HCT116 (cell line): ENCODE measurements around the gene STK32C. TPM values are rescaled to one million over a fixed set of nuclear protein-coding genes. Genes with fewer than 3 reads are reported as not detected.

Experiments used
- ATAC-seq: fragments of 200-7000 bp; cut with Tn5 transposase; 2 replicates; pipeline ENCODE4 v1.9.1; 2020; ENCODE audit warnings: mild to moderate bottlenecking, moderate library complexity
- BruUV-seq: library from RNA; stranded (reverse); fragments of 400-500 nt; replicated peaks from 2 replicates; lab custom pipeline; 2021; lab: Mats Ljungman, UMichigan
- CTCF ChIA-PET: fragments of 300-600 bp; sonication (Branson Sonifier 250); formaldehyde crosslinking; loops from one replicate; lab custom pipeline; 2021; ENCODE audit warnings: antibody characterized with exemption; lab: Charles Lee
- POLR2A ChIA-PET: fragments of 300-600, 350-600 bp; sonication (Branson Sonifier 250); formaldehyde crosslinking; loops from one replicate; lab custom pipeline; 2021; ENCODE audit warnings: antibody characterized with exemption; lab: Charles Lee
- RAD21 ChIA-PET, 2 experiments: fragments of 300-600 bp; sonication (Branson Sonifier 250); formaldehyde crosslinking; loops; one replicate each; lab custom pipeline; 2023; ENCODE audit warnings: low total read pairs in 2 of 2; ENCODE audit not compliant: uncharacterized antibody in 2 of 2, unreplicated experiment in 2 of 2, low non-redundant PET in 1 of 2; lab: Charles Lee
- DNase-seq: peaks from one replicate; pipeline ENCODE4 v3.0.0-alpha.2; 2010; ENCODE audit warnings: low read depth, low spot score
- H2AFZ ChIP-seq: fragments of 200-600 bp; shearing (Covaris generic), sonication (generic); 2 replicates; pipeline ENCODE4 v1.6.1; 2017; ENCODE audit warnings: low read depth, mixed run types, mixed read lengths, antibody characterized with exemption, low read length; ENCODE audit not compliant: poor library complexity, severe bottlenecking
- H3K27ac ChIP-seq: 2 replicates; pipeline ENCODE4 v1.5.1; 2012; ENCODE audit warnings: low read depth, low read length
- H3K27me3 ChIP-seq: fragments of 200-600 bp; sonication (generic); 2 replicates; pipeline ENCODE4 v1.6.1; 2016; ENCODE audit warnings: mixed run types, low read length, mixed read lengths; ENCODE audit not compliant: insufficient read depth
- H3K36me3 ChIP-seq, 2 experiments: fragments of 200-500 bp in 1 of 2; fragments of 200-600 bp in 1 of 2; sonication (Bioruptor generic) in 1 of 2; sonication (generic) in 1 of 2; 2 replicates each; pipeline versions ENCODE4 v1.5.1 to v1.6.1; 2014 to 2016; ENCODE audit warnings: low read length in 2 of 2, inconsistent platforms in 1 of 2, mixed read lengths in 1 of 2, mixed run types in 1 of 2; ENCODE audit not compliant: insufficient read depth in 2 of 2, control insufficient read depth in 1 of 2
- H3K4me1 ChIP-seq, 2 experiments: fragments of 200-600 bp in 1 of 2; sonication (generic) in 1 of 2; 2 replicates each; pipeline versions ENCODE4 v1.5.1 to v1.6.1; 2012 to 2017; ENCODE audit warnings: low read length in 2 of 2, inconsistent platforms in 1 of 2, mild to moderate bottlenecking in 1 of 2, mixed read lengths in 1 of 2, mixed run types in 1 of 2, moderate library complexity in 1 of 2; ENCODE audit not compliant: insufficient read depth in 2 of 2, control insufficient read depth in 1 of 2
- H3K4me2 ChIP-seq: fragments of 200-600 bp; sonication (generic); 2 replicates; pipeline ENCODE4 v1.6.1; 2017; ENCODE audit warnings: mixed run types, low read length, mixed read lengths
- H3K4me3 ChIP-seq, 2 experiments: fragments of 200-600 bp in 1 of 2; sonication (generic) in 1 of 2; replicated peaks in 1 of 2; 2 replicates each; pipeline ENCODE4 v1.5.1; 2011 to 2016; ENCODE audit warnings: low read length in 2 of 2, control low read depth in 1 of 2, low read depth in 1 of 2, mild to moderate bottlenecking in 1 of 2, mixed read lengths in 1 of 2, mixed run types in 1 of 2
- H3K79me2 ChIP-seq: fragments of 200-600 bp; sonication (generic); 2 replicates; pipeline ENCODE4 v1.6.1; 2017; ENCODE audit warnings: mild to moderate bottlenecking, mixed run types, low read length, moderate library complexity, mixed read lengths; ENCODE audit not compliant: insufficient read depth
- H3K9ac ChIP-seq: fragments of 200-600 bp; sonication (generic); 2 replicates; pipeline ENCODE4 v1.6.1; 2016; ENCODE audit warnings: low read length, mixed read lengths
- H3K9me2 ChIP-seq: fragments of 200-600 bp; sonication (generic), shearing (Covaris generic); 2 replicates; pipeline ENCODE4 v1.6.1; 2017; ENCODE audit warnings: mixed run types, mild to moderate bottlenecking, moderate library complexity; ENCODE audit not compliant: insufficient read depth
- H3K9me3 ChIP-seq, 2 experiments: fragments of 200-500 bp in 1 of 2; fragments of 200-600 bp in 1 of 2; sonication (Bioruptor generic) in 1 of 2; sonication (generic) in 1 of 2; 2 replicates each; pipeline ENCODE4 v1.6.1; 2014 to 2017; ENCODE audit warnings: low read length in 2 of 2, mixed read lengths in 2 of 2, inconsistent platforms in 1 of 2, low read depth in 1 of 2, mild to moderate bottlenecking in 1 of 2, mixed run types in 1 of 2, moderate library complexity in 1 of 2; ENCODE audit not compliant: control insufficient read depth in 1 of 2, insufficient read depth in 1 of 2
- H4K20me1 ChIP-seq: fragments of 200-600 bp; sonication (generic), shearing (Covaris generic); 2 replicates; pipeline ENCODE4 v1.6.1; 2017; ENCODE audit warnings: mixed run types, mild to moderate bottlenecking, moderate library complexity; ENCODE audit not compliant: insufficient read depth
- CBX3 ChIP-seq: IDR thresholded peaks from 2 replicates; pipeline ENCODE4 v1.6.1; 2012; ENCODE audit warnings: low read depth
- CEBPB ChIP-seq: IDR thresholded peaks from 2 replicates; pipeline ENCODE4 v1.6.1; 2012; ENCODE audit warnings: low read depth
- ELF1 ChIP-seq: IDR thresholded peaks from 2 replicates; pipeline ENCODE4 v1.6.1; 2012; ENCODE audit warnings: low read depth, borderline replicate concordance
- EZH2phosphoT487 ChIP-seq: fragments of 200-600 bp; IDR thresholded peaks from 2 replicates; pipeline ENCODE4 v1.6.1; 2018; ENCODE audit warnings: antibody characterized with exemption, borderline replicate concordance
- FOSL1 ChIP-seq: IDR thresholded peaks from 2 replicates; pipeline ENCODE4 v1.6.1; 2012; ENCODE audit warnings: low read depth
- MAX ChIP-seq: IDR thresholded peaks from 2 replicates; pipeline ENCODE4 v1.6.1; 2012
- RAD21 ChIP-seq: IDR thresholded peaks from 2 replicates; pipeline ENCODE4 v1.6.1; 2012; ENCODE audit warnings: low read depth, mild to moderate bottlenecking
- SP1 ChIP-seq: IDR thresholded peaks from 2 replicates; pipeline ENCODE4 v1.6.1; 2012; ENCODE audit warnings: low read depth
- SRF ChIP-seq: IDR thresholded peaks from 2 replicates; pipeline ENCODE4 v1.6.1; 2012; ENCODE audit warnings: low read depth
- YY1 ChIP-seq: IDR thresholded peaks from 2 replicates; pipeline ENCODE4 v1.6.1; 2011; ENCODE audit warnings: low read length, low read depth, moderate library complexity, mild to moderate bottlenecking; ENCODE audit not compliant: insufficient replicate concordance; ENCODE audit errors: extremely low read depth
- ZBTB33 ChIP-seq: IDR thresholded peaks from 2 replicates; pipeline ENCODE4 v1.6.1; 2011; ENCODE audit warnings: mild to moderate bottlenecking, low read length, moderate library complexity; ENCODE audit not compliant: insufficient replicate concordance; ENCODE audit errors: extremely low read depth
- ZNF274 ChIP-seq: fragments of 200-500 bp; sonication (Bioruptor generic); IDR thresholded peaks from 2 replicates; pipeline ENCODE4 v1.6.1; 2014; ENCODE audit warnings: mild to moderate bottlenecking, low read depth, low read length, inconsistent platforms
- intact Hi-C: fragments of 100-400 bp; cut with micrococcal nuclease; formaldehyde crosslinking; loops from 2 replicates; pipeline ENCODE4 v1.10.0; 2022
- total RNA-seq: library from RNA; stranded (reverse); gene quantifications from one replicate; pipeline ENCODE4 v1.2.1, GENCODE V29; 2021; ENCODE audit not compliant: unreplicated experiment

The STK32C gene
- total RNA-seq, 1 experiment from 2014 or later = 29.7 TPM

GRCh38 chr10:132197271-132198067 is 110.3 kb downstream of the STK32C start:
- Histone ChIP-seq H3K36me3 (no peaks in the 10 kb centered on the region), H3K4me1 (no peaks in the 10 kb centered on the region), H3K9me2 (no peaks in the 10 kb centered on the region), H3K9ac (no peak overlapping the region), H3K4me3 (no peak overlapping the region), H3K4me2 (no peak overlapping the region), H3K27me3 (no peaks in the 10 kb centered on the region), H3K9me3 (no peaks in the 10 kb centered on the region), H4K20me1 (no peaks in the 10 kb centered on the region), H2AFZ (no peak overlapping the region), H3K27ac (no peak overlapping the region), H3K79me2 (no peaks in the 10 kb centered on the region)
- no peak for TF ChIP-seq FOSL1
- no peak for TF ChIP-seq RAD21
- no peak for TF ChIP-seq EZH2phosphoT487
- TF ChIP-seq MAX = no peak
- intact Hi-C loops = no loop called here
- POLR2A ChIA-PET = no interaction called here
- RAD21 ChIA-PET = no interaction called here
- CTCF ChIA-PET = no interaction called here
- ATAC-seq = no peak
- BruUV-seq = no TSS peak
- no peak for DNase-seq

- Histone ChIP-seq H3K9me2 (no peaks in the 10 kb centered on the region), H4K20me1 (no peaks in the 10 kb centered on the region), H3K27me3 (no peaks in the 10 kb centered on the region), H3K36me3 (no peaks in the 10 kb centered on the region), H3K9me3 (no peaks in the 10 kb centered on the region), H3K27ac (no peak overlapping the region), H3K4me2 (no peak overlapping the region), H3K4me3 (no peak overlapping the region), H3K9ac (no peak overlapping the region), H2AFZ (no peak overlapping the region), H3K4me1 (no peaks in the 10 kb centered on the region), H3K79me2 (no peaks in the 10 kb centered on the region)
- CTCF ChIA-PET = no interaction called here
- POLR2A ChIA-PET = no interaction called here
- no TSS peak for BruUV-seq
- no peak for DNase-seq
- ATAC-seq = no peak
- intact Hi-C loops = no loop called here
- RAD21 ChIA-PET = no interaction called here
- no peak for TF ChIP-seq CEBPB
- no peak for TF ChIP-seq CBX3
- TF ChIP-seq ZBTB33 = no peak
- TF ChIP-seq EZH2phosphoT487 = no peak
- TF ChIP-seq SRF = no peak
- TF ChIP-seq SP1 = no peak
- TF ChIP-seq YY1 = no peak
- no peak for TF ChIP-seq FOSL1
- no peak for TF ChIP-seq ZNF274
- no peak for TF ChIP-seq ELF1
Measured at GRCh38 chr10:132196178-132197113, 111.3 kb downstream of the STK32C start.
